ENCODE data around the gene PSORS1C1. TPM values are rescaled to one million over a fixed set of nuclear protein-coding genes. Genes with fewer than 3 reads are reported as not detected.

The PSORS1C1 gene
- polyA plus RNA-seq, 1 donor (not counting 4 experiments of a cell fraction or from before 2014, with no cell fraction given), result 5.7 TPM

GRCh38 chr6:31103136-31103535 lies 11.5 kb upstream of the PSORS1C1 start:
- Histone ChIP-seq H3K9me3 (ENCODE audit: control insufficient read depth, low read depth, low read length) (no peaks in the 10 kb centered on the region), H3K79me2 (ENCODE audit: control insufficient read depth, insufficient read depth, low read length) (no peaks in the 10 kb centered on the region), H3K27me3 (ENCODE audit: control insufficient read depth, extremely low read depth, insufficient read depth, low read length) (no peaks in the 10 kb centered on the region), H3K27ac (ENCODE audit: control insufficient read depth, insufficient read depth, low read length) (no peak overlapping the region), H4K20me1 (ENCODE audit: control insufficient read depth, extremely low read depth, insufficient read depth, low read length) (no peaks in the 10 kb centered on the region), H3K4me3 (ENCODE audit: control insufficient read depth in 2 of 3, extremely low read depth in 1 of 3, insufficient read depth in 2 of 3, low read depth in 1 of 3, low read length in 3 of 3) (no peak overlapping the region), H3K4me2 (ENCODE audit: control insufficient read depth, extremely low read depth, insufficient read depth, low read depth, low read length) (no peak overlapping the region), H3K4me1 (ENCODE audit: control insufficient read depth, extremely low read depth, insufficient read depth, low read length) (peaks cover 6% of the 10 kb centered on the region), H3K36me3 (ENCODE audit: control insufficient read depth in 2 of 2, extremely low read depth in 1 of 2, insufficient read depth in 2 of 2, low read length in 2 of 2) (no peaks in the 10 kb centered on the region), H3K9ac (ENCODE audit: control insufficient read depth, extremely low read depth, insufficient read depth, low read length) (no peak overlapping the region), H3K9me1 (ENCODE audit: control insufficient read depth, extremely low read depth, insufficient read depth, low read length) (no peaks in the 10 kb centered on the region), H2AFZ (ENCODE audit: control insufficient read depth, low read length) (no peak overlapping the region)
- FAIRE-seq, result no peak
- dilution Hi-C loops (cut with MboI; ENCODE audit: extremely low pct_ligation_motif_present, low sequenced_read_pairs), result no loop called here
- TF ChIP-seq EZH2 (IDR thresholded peaks at IDR 0.05; ENCODE audit: low read length), result no peak
- no peak for TF ChIP-seq CTCF (optimal IDR thresholded peaks at IDR 0.05 in 1 of 3, IDR thresholded peaks at IDR 0.05 in 1 of 3, conservative IDR thresholded peaks at IDR 0.05 in 1 of 3; ENCODE audit: extremely low read depth in 1 of 3, insufficient read depth in 2 of 3, low read length in 3 of 3)
- no peak for DNase-seq (ENCODE audit: low read depth, low spot score)

- Histone ChIP-seq H4K20me1 (ENCODE audit: control insufficient read depth, extremely low read depth, insufficient read depth, low read length) (no peaks in the 10 kb centered on the region), H3K4me2 (ENCODE audit: control insufficient read depth, extremely low read depth, insufficient read depth, low read depth, low read length) (no peak overlapping the region), H3K27me3 (ENCODE audit: control insufficient read depth, extremely low read depth, insufficient read depth, low read length) (no peaks in the 10 kb centered on the region), H3K79me2 (ENCODE audit: control insufficient read depth, insufficient read depth, low read length) (no peaks in the 10 kb centered on the region), H3K9ac (ENCODE audit: control insufficient read depth, extremely low read depth, insufficient read depth, low read length) (no peak overlapping the region), H3K27ac (ENCODE audit: control insufficient read depth, insufficient read depth, low read length) (no peak overlapping the region), H3K4me1 (ENCODE audit: control insufficient read depth, extremely low read depth, insufficient read depth, low read length) (peaks cover 5% of the 10 kb centered on the region), H3K9me1 (ENCODE audit: control insufficient read depth, extremely low read depth, insufficient read depth, low read length) (no peaks in the 10 kb centered on the region), H3K9me3 (ENCODE audit: control insufficient read depth, low read depth, low read length) (no peaks in the 10 kb centered on the region), H3K36me3 (ENCODE audit: control insufficient read depth in 2 of 2, extremely low read depth in 1 of 2, insufficient read depth in 2 of 2, low read length in 2 of 2) (no peaks in the 10 kb centered on the region), H3K4me3 (ENCODE audit: control insufficient read depth in 2 of 3, extremely low read depth in 1 of 3, insufficient read depth in 2 of 3, low read depth in 1 of 3, low read length in 3 of 3) (no peak overlapping the region), H2AFZ (ENCODE audit: control insufficient read depth, low read length) (no peak overlapping the region)
- no peak for FAIRE-seq
- TF ChIP-seq CTCF (optimal IDR thresholded peaks at IDR 0.05 in 1 of 3, IDR thresholded peaks at IDR 0.05 in 1 of 3, conservative IDR thresholded peaks at IDR 0.05 in 1 of 3; ENCODE audit: extremely low read depth in 1 of 3, insufficient read depth in 2 of 3, low read length in 3 of 3), result no peak
- TF ChIP-seq EZH2 (IDR thresholded peaks at IDR 0.05; ENCODE audit: low read length), result no peak
- dilution Hi-C loops (cut with MboI; ENCODE audit: extremely low pct_ligation_motif_present, low sequenced_read_pairs), result no loop called here
- DNase-seq (ENCODE audit: low read depth, low spot score), result no peak
Observed at GRCh38 chr6:31107052-31107451, 7.5 kb upstream of the PSORS1C1 start.

Data from keratinocyte (primary cell).